Hepatic stellate cell (primary cell): ENCODE data around the gene CAMKK1.
A peak's percentile ranks its signal among the peaks of the same experiment; 100 is the strongest.
"Not testable (repeated sequence)": the region's sequence is repeated elsewhere in the genome, so short reads cannot be mapped to it uniquely, and the experiment has no call there.

Source experiments
- DNase-seq: peaks from one replicate; pipeline ENCODE4 v3.0.0; 2011; ENCODE audit warnings: low spot score

Gene CAMKK1

DNA sequence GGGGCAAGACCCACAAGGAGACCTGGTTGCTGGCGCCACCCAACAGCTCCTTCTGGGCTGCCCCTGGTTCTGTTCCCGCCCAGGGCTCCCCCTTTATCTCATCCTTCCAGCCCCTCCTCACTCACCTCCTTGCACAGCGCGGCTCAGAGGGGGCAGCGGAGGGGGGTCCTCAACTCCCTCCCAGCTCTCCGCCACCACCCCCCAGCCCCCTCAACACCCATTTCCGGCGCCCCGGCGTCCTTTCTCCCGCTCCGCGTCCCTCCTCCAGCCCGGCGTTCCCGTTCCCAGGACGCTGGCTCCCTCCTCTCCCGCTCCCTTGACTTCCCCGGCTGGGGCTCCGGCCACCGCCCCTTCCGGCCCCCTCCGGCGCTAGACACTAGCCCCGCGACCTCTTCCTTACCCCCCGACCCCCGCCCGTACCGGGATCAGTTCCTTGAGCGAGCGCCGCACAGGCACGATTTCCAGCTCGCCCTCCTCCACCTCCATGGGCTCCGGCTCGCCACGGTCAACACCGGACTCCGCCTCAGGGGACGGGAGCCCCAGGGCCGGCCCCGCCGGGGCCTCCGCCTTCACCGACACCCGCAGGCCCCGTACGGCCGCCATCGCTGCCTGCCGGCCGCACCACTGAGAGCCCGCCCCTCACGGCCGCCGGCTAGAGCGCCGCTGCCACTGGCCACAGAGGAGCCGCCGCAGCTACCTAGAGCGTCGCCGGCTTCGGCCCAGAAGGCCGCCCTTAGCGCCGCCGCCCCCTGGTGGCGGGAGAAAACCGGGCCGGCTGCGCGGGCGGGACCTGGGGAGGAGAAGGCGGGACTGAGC lies 47.0 kb downstream of the CAMKK1 start, which contains the start of gene NCBP3:
Gene NCBP3, minus strand, starts transcription at position 626 of the 816 bp plus-strand sequence. Its CDS starts 23 bp downstream, at position 603.
- DNase-seq, result peak; percentile 94

DNA sequence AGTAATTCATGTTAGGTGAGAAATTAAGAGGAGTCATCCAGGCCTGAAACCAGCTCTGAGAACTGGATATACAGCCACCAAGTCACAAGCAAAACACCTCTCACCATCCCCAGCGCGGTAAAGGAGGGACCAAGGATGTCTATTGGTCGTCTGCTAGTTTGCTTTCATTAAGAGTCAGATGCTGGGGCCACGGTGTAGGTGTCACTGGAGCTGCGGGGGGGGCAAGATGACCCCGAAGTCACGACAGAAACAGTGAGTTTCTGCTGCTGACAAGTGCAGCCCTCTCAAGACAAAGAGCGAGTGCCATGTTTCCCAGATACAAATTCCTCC lies 47.6 kb downstream of the CAMKK1 start:
- no peak for DNase-seq

DNA sequence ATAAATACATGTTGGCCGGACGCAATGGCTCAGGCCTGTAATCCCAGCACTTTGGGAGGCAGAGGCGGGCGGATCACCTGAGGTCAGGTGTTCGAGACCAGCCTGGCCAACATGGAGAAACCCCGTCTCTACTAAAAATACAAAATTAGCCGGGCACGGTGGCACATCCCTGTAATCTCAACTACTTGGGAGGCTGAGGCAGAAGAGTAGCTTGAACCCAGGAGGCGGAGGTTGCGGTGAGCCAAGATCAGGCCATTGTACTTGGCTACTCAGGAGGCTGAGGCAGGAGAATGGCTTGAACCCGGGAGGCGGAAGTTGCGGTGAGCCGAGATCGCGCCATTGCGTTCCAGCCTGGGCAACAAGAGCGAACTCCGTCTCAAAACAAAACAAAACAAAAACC lies 48.3 kb downstream of the CAMKK1 start:
- DNase-seq, result not testable (repeated sequence)

DNA sequence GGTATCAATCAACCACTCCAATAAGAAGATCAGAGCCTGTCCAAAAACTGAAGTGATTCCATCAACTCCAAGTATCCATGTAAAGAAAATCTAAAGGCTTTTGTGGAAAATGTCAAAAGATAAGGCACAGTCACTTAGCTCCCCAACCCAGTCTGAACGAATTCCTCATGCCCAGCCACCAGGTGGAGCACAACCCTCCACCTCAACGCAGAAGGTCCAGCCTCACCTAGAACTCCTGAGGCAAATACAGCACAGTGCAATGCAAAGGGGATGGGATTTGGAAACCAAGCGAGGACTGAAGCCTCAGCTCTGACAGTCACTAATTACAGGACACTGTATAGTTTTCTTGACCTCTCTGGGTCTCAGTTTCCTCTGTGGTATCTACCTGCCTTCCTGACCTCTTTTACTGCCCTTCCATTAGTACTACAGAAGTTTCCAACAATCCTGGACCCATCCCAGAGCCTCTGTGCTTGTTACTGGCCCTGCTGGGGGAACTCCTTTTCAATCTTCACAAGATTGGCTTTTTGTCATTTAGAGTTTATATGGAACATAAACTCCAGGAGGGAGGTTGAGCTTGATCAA lies 48.8 kb downstream of the CAMKK1 start:
- peak; percentile 51 for DNase-seq

DNA sequence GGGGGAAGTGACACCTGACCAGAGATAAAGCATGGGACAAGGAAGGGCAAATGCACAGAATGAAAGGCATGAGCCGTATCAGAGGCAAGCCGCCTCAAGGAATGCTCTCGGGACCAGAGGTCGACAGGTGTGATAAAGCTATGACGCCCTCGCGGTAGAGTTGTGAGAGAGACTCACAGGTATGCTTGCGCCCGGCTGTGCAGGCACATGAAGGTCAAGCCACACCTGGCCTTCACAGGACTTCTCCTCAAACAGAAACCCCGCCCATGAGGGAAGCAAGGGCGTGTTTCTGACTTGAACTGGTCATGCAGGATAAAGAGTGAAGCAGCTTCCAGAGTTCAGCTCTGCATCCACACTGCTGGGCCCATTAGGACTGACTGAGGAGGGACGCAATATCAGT lies 54.6 kb downstream of the CAMKK1 start:
- DNase-seq, result no peak

DNA sequence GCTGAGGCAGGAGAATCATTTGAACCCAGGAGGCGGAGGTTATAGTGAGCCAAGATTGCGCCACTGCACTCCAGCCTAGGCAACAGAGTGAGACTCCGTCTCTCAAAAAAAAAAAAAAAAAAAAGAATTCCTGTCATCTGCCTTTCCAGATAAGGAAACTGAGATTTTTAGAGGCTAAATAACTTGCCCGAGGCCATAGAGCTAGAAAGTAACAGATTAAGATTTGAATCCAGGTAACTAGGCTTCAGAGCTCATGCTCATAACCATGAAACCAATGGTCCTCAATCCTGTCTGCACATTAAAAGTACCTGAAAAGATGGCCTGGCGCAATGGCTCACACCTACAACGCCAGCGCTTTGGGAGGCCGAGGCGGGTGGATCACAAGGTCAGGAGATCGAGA lies 56.3 kb downstream of the CAMKK1 start:
- DNase-seq, result no peak

DNA sequence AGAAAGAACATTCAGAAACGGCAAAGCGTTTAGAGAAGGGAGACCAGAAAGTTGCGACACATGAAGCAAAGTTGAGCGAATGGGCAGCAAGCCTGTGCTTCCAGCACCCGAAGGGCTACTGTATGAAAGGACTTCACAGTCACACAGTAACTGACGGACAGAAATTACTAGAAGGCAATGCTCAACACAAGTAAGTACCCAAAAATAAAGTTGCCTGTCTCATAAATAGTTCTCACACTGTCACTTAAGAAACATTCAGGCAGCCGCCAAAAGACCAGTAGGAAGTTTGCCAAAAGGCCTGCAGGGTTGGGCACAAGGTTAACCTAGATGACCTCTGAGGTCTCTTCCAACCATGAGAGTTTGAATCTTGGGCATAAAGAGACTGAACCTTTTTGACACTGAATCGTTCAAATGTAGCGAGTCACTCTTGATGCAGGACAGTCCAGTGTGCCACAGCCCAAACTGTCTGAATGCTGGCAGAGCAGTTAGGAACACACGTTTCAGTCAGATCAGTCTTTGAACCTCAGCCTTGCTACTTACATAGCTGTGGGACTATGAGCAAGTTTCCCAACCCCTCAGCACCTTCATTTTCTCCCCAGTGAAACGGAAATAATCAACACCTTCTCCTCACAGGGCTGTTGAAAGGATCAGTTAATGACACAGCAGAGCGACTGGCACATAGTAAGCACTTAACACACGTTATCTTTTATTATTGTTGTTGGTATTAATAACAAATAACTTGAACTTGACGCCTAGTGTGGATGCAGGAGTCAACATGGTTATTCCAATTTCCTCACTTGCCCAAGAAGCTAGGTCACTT lies 57.2 kb downstream of the CAMKK1 start:
- DNase-seq, result no peak

DNA sequence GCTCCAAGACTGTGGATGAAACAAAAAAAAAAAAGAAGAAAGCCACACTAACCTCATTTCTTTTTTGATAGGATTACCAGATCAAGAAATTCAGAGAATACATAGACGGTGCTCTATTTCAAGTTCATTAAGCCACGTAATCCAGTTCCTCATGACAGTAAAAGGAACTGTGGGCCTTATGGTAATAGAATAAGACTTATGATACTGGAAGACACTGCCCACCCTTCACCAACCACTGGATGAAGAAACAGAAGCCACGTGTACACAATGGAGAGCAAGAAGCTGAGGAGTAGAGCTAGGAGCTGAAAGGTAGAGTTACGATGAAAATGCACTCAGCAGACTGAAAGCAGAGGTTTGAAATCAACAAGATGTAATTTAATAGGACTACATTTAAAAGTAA lies 58.0 kb downstream of the CAMKK1 start:
- no peak for DNase-seq

DNA sequence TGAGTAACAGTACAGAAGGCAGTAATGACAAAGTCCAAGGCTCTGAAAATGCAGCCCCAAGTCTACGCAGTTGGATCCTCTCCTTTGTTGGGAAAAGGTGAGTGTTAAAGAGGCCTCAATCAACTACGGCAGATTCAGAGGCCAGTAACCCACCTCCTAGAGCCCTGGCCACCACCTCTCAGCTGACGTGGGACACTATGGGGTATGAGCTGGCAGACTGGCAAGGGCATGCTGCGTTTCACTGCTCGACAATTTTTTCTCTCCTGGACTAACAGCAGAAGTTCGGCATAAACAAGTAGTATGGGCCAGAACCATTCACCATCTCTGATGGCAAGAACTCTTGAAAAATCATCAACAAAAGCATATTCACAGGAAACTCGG lies 64.0 kb downstream of the CAMKK1 start:
- no peak for DNase-seq

DNA sequence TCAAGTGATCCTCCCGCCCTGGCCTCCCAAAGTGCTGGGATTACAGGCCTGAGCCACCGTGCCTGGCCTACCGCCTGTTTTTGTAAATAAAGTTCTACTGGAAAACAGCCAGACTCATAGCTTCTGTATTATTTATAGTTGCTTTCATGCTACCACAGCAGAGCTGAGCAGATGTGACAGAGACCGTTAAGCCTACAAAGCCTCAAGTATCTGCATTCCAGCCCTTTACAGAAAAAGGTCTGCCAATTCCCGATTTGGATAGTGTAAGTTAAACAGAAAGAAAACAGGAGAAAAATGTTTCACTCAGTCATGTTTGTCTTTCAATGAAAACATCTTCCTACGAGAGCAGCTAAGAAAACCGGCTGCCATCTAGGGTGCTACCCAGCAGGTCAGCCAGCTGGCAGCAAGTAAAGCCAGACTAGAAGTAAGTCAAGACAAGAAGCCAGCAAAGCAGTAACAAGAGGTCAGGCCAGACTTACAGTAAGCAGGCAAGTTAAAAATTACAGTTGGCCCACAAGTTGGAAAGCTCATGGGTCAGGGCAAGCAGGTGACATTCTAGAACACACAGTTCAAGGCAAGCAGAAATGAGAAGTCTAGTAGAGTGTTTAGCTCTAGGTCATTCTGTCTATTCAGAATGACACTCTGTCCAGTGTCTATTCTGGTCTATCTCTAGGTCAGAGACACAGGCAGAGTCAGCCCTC lies 64.6 kb downstream of the CAMKK1 start:
- no peak for DNase-seq

DNA sequence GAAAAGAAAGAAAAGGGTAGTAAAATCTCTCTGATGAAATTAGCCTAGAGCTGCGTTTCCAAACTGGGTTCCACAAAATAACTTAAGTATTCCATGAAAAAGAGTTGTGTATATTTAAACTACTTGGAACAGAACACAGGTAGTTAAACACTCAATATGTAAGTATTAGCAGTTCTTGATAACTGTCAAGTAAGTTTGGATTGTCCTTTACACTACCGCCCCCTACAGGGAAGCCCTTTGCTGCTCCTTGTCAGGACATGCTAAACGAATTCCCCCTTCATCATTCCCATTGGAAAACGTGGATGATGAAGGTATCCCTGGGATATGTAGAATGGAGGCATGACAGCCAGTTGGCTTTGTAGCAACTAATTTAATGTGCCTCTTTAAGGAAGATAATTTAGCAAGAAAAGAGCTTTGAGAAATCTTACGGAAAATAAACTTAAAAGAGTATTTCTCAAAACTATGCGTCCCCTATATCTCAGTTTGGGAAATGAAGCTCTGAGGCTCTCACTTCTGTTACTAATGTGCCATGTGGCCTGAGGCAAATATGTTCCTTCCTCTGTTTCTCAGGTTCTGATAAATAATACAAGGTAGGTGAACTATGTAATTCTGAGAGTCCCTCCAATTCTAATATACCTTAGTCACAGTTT lies 65.6 kb downstream of the CAMKK1 start:
- DNase-seq, result peak; percentile 53

DNA sequence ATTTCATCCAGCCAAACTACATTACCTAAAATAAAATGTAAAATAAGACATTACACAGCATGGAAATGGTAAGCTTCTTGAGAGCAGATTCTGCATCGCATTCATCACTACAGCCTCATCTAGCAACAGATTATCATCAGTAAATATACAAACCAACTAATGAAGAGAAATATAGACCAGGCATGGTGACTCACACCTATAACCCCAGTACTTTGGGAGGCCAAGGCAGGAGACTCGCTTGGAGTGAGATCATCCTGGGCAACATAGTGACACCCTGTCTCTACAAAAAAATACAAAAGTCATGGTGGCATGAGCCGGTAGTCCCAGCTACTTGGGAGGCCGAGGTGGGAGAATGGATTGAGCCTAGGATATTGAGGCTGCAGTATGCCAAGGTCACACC lies 66.7 kb downstream of the CAMKK1 start:
- no peak for DNase-seq

DNA sequence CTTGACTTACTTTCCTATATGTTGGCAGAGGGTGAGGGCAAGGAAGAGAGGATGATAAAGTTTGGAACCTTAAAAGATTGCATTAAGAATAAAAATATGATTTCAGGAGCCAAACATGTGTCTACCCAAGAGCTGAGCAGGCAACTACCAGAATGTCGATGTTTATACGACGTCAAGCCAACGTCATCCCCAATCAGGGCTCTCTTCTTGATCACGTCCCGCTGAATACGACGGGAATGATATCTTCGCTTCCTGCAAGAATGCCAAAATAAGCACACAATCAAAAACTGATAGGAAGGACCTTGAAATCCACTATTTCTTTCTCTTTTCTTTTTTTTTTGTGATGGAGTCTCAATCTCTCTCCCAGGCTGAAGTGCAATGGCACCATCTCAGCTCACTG lies 71.8 kb downstream of the CAMKK1 start:
- DNase-seq, result no peak

DNA sequence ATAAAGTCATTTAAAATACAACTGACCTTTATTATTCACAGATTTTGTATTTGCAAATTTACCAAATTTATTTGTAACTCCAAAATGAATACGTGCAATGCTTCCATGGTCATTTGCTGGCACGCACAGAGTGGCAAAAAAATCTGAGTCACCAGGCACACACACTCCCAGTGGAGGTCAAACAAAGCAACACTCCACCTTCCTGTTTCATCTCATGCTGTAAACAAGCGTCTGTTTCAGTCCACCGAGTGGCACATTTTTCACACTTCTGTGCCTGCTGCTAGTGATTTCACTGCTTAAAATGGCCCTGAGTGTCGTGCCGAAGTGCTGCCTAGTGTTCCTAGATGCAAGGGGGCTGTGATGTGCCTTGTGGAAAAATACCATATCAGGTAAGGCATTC lies 74.1 kb downstream of the CAMKK1 start:
- DNase-seq, result no peak

DNA sequence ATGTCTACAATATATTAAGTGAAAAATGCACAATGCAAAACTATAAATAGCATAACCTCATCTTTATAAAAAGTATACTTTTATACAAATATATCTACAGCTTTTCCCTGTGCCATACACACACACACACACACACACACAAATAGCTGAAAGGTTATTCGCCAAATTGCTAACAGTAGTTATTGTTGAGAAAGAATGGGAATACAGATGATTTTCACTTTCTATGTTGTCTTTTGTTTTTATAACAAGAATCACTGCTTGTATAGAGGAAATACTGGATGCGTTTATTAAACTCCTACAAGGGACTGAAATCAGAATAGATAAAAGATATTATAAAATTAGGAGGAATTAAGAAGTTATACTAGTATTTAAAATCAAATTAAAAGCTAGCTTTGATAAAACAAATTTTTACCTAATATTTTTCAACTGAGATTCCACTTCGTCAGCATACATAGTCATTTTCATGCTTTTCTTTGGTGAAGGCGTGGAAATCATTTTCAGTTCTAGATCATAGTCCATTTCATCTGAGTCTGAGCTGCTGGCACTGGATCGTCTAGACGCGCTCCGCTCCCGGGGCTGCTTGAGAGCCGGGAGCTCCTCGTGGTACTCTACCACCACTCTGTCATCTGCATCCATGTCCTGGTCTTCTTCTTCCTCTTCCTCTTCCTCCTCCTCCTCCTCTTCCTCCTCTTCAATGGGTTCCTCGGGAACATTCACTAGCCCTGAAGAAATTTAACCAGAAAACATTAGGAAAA lies 74.8 kb downstream of the CAMKK1 start:
- DNase-seq, result no peak

DNA sequence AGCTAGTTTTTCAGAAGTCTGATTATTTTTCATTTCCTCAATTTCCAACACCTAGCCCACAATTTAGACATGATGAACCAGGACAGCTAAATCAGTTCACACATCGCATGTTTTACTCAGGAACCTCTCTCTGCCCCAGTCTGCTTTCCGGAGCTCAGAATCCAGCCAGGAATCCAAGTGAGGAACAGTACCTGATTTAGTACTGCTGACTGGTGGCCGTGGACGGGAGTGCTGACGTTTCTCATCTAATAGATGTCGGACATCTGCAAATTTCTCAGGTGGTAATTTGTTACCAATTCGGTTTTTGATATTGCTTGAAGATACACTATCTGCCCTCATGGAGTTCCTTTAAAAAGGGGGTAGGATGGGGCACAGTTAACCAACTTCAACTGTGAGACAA lies 76.9 kb downstream of the CAMKK1 start:
- DNase-seq, result no peak

DNA sequence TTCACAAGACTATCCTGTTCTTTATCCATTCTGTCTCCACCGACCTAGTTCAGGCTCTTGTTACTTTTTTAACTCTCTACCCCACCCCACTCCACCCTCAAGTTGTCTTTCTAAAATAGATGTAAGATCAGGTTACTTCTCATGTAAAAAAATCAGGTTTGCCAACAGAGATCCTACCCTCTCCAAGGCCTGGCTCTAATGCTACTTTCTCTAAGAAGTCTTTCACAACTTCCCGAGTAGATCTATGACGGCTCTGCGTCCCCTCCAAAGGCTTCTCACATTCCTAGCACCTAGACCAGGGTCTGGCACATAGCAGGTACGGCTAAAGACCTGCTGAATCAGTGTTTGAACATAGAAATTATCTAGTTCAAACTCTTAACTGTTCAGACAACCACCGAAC lies 77.7 kb downstream of the CAMKK1 start:
- DNase-seq, result no peak

DNA sequence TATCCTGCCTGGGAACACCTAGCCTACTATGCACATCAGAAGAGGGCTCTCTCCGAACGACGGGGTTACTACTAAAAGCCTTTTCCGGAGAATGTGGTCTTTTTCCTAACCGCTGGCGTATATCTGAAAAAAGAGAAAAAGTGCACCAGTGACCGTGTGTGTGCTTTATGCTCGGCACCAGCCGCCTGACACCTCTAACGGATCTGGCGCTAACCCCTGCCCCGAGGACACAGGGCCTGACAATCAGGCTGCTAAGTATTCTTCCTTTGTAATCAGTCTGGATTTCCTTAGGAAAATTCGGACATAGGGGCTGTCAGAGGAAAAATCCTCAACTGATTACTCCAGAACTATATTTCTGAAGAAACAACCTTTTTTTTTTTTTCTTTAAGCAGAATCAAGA lies 78.5 kb downstream of the CAMKK1 start:
- DNase-seq, result no peak

DNA sequence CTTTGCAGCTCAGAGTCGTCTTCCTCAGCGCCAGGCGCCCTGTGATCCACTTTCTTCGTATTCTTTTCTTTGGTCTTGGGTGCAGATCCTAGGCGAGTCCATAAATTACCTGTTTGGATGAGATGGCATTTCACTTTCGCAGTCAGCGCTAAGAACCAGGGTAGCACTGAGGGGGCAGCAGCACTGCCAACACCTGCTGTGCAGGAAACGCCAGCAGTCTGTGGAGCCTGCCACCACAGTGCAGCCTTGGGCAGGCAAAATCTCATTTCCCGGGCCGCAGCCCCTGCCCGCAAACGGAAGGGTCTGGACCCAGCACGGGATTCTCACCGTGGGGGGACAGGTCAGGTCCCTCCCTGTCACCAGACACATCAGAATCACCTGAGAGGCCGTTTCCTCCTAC lies 79.7 kb downstream of the CAMKK1 start:
- DNase-seq, result no peak

DNA sequence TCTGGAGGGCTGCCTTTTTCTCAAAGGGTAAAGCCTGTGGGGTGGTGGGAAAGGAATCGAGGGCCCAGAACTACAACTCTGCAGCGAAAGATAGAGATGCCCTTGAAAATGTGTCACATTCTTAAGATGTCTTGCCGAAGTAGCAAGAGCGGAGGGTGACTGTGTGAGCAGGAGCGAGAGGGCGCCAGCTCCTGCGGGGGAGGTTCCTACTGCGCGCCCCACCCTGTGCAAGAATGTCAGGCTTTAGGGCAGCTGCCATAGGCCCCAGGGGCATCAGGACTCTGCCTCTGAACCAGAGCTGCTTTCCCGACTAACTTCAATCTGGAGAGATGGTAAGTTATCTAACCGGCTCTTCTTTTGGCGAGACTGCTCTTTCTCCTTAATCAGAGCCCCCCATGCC lies 80.1 kb downstream of the CAMKK1 start:
- no peak for DNase-seq

DNA sequence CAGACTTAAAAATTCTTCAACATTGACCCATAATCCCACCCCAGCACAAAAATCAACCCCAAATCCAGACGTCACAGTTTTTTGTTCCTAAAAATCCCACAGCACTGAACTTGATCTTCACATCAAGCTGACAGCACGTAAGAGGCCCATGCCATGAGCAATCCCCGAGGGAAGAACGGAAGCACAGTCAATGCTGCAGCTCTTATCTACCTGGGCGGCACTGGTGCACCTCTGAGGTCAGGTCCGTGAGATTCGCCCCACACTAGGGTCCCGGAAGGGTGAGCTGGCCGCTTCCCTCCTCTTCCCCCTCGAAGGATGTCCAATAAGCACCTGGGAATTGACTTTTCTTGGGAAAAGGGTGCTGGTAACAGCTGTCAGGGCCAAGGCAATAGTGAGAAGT lies 80.6 kb downstream of the CAMKK1 start:
- no peak for DNase-seq
